ENCODE measurements around the gene IRF2BP2.

- TF ChIP-seq CTCF (IDR thresholded peaks at IDR 0.05) (no peak), POLR2A (IDR thresholded peaks at IDR 0.05) (peak in 1 of 2 donors; percentile 33)
These were observed at the start of gene IRF2BP2 for GRCh38 chr1:234610061-234610665.

All from lower leg skin (tissue), 3 donors.